HEK293T (cell line): ENCODE data around the gene CCDC177.

Experiments
- ARNT ChIP-seq: fragments of 450-650 bp; IDR thresholded peaks from 2 replicates; pipeline ENCODE4 v1.6.1; 2017; ENCODE audit warnings: mild to moderate bottlenecking
- CTBP1 ChIP-seq: fragments of 450-650 bp; IDR thresholded peaks from 2 replicates; pipeline ENCODE4 v1.6.1; 2016; ENCODE audit warnings: borderline replicate concordance
- FOXK2 ChIP-seq: fragments of 450-650 bp; IDR thresholded peaks from 2 replicates; pipeline ENCODE4 v1.6.1; 2016; ENCODE audit warnings: mild to moderate bottlenecking
- FOXM1 ChIP-seq: fragments of 450-650 bp; IDR thresholded peaks from 2 replicates; pipeline ENCODE4 v1.6.1; 2017; ENCODE audit warnings: mild to moderate bottlenecking, borderline replicate concordance
- HDGF ChIP-seq: fragments of 450-650 bp; IDR thresholded peaks from 2 replicates; pipeline ENCODE4 v1.6.1; 2017; ENCODE audit warnings: antibody characterized with exemption, borderline replicate concordance
- L3MBTL2 ChIP-seq: fragments of 450-650 bp; conservative IDR thresholded peaks from 2 replicates; pipeline ENCODE4 v1.6.1; 2016; ENCODE audit warnings: mild to moderate bottlenecking
- LEF1 ChIP-seq: fragments of 450-650 bp; IDR thresholded peaks from 2 replicates; pipeline ENCODE4 v1.6.1; 2017; ENCODE audit warnings: mild to moderate bottlenecking, borderline replicate concordance
- NFRKB ChIP-seq: fragments of 450-650 bp; IDR thresholded peaks from 2 replicates; pipeline ENCODE4 v1.6.1; 2016; ENCODE audit warnings: mild to moderate bottlenecking, moderate library complexity
- PKNOX1 ChIP-seq: fragments of 450-650 bp; IDR thresholded peaks from 2 replicates; pipeline ENCODE4 v1.6.1; 2016
- SP1 ChIP-seq: fragments of 450-650 bp; IDR thresholded peaks from 2 replicates; pipeline ENCODE4 v1.6.1; 2017
- SUZ12 ChIP-seq: fragments of 450-650 bp; IDR thresholded peaks from 2 replicates; pipeline ENCODE4 v1.6.1; 2016; ENCODE audit warnings: mild to moderate bottlenecking
- TARDBP ChIP-seq: fragments of 450-650 bp; IDR thresholded peaks from 2 replicates; pipeline ENCODE4 v1.6.1; 2016

GRCh38 chr14:69600304-69600891, 25.7 kb upstream of the CCDC177 start:
- TF ChIP-seq TARDBP (no peak), ARNT (no peak), FOXM1 (no peak), NFRKB (no peak), LEF1 (no peak), PKNOX1 (no peak), SUZ12 (no peak), L3MBTL2 (no peak), SP1 (no peak), FOXK2 (no peak), HDGF (no peak), CTBP1 (no peak)
